SK-MEL-5 (cell line): ENCODE measurements around the gene LSM7. TPM values are rescaled to one million over a fixed set of nuclear protein-coding genes. Genes with fewer than 3 reads are reported as not detected.

ENCODE experiments used
- DNase-seq: peaks from one replicate; pipeline ENCODE4 v3.0.0-alpha.2; 2016; ENCODE audit warnings: low read depth, low spot score
- in situ Hi-C: cut with HindIII; loops from 2 replicates; pipeline ENCODE4 v1.10.0; 2016; ENCODE audit warnings: low sequenced_read_pairs, high pct_unique_total_duplicates, low pct_unique_long_range_greater_than_20kb
- total RNA-seq: library from RNA; depleted of rRNA; stranded (reverse); fragments of >200 nt; shearing (Covaris generic); gene quantifications from 2 replicates; pipeline ENCODE4 v1.2.3, GENCODE V29; 2014

The LSM7 gene
- total RNA-seq, 1 experiment from 2014 or later: 128 TPM

- in situ Hi-C loops: no loop called here
- no peak for DNase-seq
Observed at GRCh38 chr19:2341982-2342381, 13.6 kb upstream of the LSM7 start.

GRCh38 chr19:2341244-2341751 is 12.9 kb upstream of the LSM7 start:
- no peak for DNase-seq
- in situ Hi-C loops: no loop called here

GRCh38 chr19:2340496-2341243 is 12.3 kb upstream of the LSM7 start:
- in situ Hi-C loops: no loop called here
- no peak for DNase-seq

- no peak for DNase-seq
- in situ Hi-C loops: no loop called here
Observed at GRCh38 chr19:2339644-2340310, 11.4 kb upstream of the LSM7 start.

- no peak for DNase-seq
Observed at GRCh38 chr19:2338751-2339643, 10.6 kb upstream of the LSM7 start.

GRCh38 chr19:2338055-2338615 is 9.7 kb upstream of the LSM7 start:
- DNase-seq: no peak
- in situ Hi-C loops: no loop called here

More at GRCh38 chr19:2338751-2339643, 10.6 kb upstream of the LSM7 start:
- in situ Hi-C loops: no loop called here

GRCh38 chr19:2337329-2337707 is 8.9 kb upstream of the LSM7 start:
- no peak for DNase-seq
- in situ Hi-C loops: no loop called here

- in situ Hi-C loops: no loop called here
- no peak for DNase-seq
Observed at GRCh38 chr19:2336528-2337328, 8.3 kb upstream of the LSM7 start.

GRCh38 chr19:2335848-2336247 is 7.5 kb upstream of the LSM7 start:
- DNase-seq: no peak
- in situ Hi-C loops: no loop called here

GRCh38 chr19:2334986-2335846 is 6.8 kb upstream of the LSM7 start:
- DNase-seq: no peak
- in situ Hi-C loops: no loop called here

GRCh38 chr19:2334426-2334825 is 6.0 kb upstream of the LSM7 start:
- in situ Hi-C loops: no loop called here

GRCh38 chr19:2333807-2334211 is 5.4 kb upstream of the LSM7 start:
- no peak for DNase-seq
- in situ Hi-C loops: no loop called here

More at GRCh38 chr19:2334426-2334825, 6.0 kb upstream of the LSM7 start:
- no peak for DNase-seq

- no peak for DNase-seq
- in situ Hi-C loops: no loop called here
Observed at GRCh38 chr19:2333027-2333806, 4.8 kb upstream of the LSM7 start.

- DNase-seq: no peak
- in situ Hi-C loops: no loop called here
Observed at GRCh38 chr19:2332341-2333026, 4.1 kb upstream of the LSM7 start.

- in situ Hi-C loops: no loop called here
- peak; percentile 13 for DNase-seq
Observed at GRCh38 chr19:2331601-2332246, 3.3 kb upstream of the LSM7 start.
